ENCODE measurements around the gene COL4A4. TPM values are rescaled to one million over a fixed set of nuclear protein-coding genes. Genes with fewer than 3 reads are reported as not detected.
A peak's percentile ranks its signal among the peaks of the same experiment; 100 is the strongest.

COL4A4 gene
- total RNA-seq, 6 experiments from 2014 or later, result 0.02 to 0.11 (median 0.03) TPM; not detected in 3

- peaks cover 25% of the 10 kb centered on the region for H3K4me1 Mint-ChIP-seq (ENCODE audit: low read depth)
- no peak overlapping the region for H3K27ac Mint-ChIP-seq
- no peak overlapping the region for H3K4me3 Mint-ChIP-seq
- peaks cover 4% of the 10 kb centered on the region for H3K27me3 Mint-ChIP-seq (ENCODE audit: insufficient read depth)
- DNase-seq, result no peak
- peaks cover 19% of the 10 kb centered on the region for H3K36me3 Mint-ChIP-seq (ENCODE audit: low read depth)
- peaks cover 15% of the 10 kb centered on the region for H3K9me3 Mint-ChIP-seq
- TF ChIP-seq CTCF (IDR thresholded peaks at IDR 0.05), result no peak
Measured at GRCh38 chr2:227013881-227014280, 150.1 kb downstream of the COL4A4 start.

- TF ChIP-seq CTCF (IDR thresholded peaks at IDR 0.05), result no peak
- Mint-ChIP-seq H3K36me3 (ENCODE audit: low read depth) (peaks cover 19% of the 10 kb centered on the region), H3K4me1 (ENCODE audit: low read depth) (peaks cover 25% of the 10 kb centered on the region), H3K27me3 (ENCODE audit: insufficient read depth) (peaks cover 1% of the 10 kb centered on the region), H3K27ac (no peak overlapping the region), H3K4me3 (no peak overlapping the region), H3K9me3 (peaks cover 15% of the 10 kb centered on the region)
- DNase-seq, result no peak
Measured at GRCh38 chr2:227013330-227013729, 150.7 kb downstream of the COL4A4 start.

DNA sequence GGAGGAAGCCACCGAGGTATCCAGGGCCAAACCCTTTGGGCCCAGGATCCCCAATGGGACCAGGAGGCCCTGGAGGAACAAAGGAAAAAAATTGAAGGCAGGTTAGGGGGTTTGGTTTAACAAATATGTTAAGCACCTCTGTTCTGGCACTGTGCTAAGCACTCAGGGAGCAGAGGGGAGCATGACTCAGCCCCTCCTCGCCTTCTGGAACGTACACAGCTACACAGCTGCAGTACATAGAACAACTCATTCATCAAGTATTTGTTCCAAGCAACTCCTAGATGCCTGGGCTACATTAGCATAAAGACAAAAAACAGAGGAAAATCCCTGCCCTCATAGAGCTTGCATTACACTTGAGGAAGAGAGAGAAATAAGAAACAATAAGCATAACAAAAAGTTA lies 153.6 kb downstream of the COL4A4 start:
- no peak for TF ChIP-seq CTCF (IDR thresholded peaks at IDR 0.05)
- no peak overlapping the region for H3K27ac Mint-ChIP-seq

DNA sequence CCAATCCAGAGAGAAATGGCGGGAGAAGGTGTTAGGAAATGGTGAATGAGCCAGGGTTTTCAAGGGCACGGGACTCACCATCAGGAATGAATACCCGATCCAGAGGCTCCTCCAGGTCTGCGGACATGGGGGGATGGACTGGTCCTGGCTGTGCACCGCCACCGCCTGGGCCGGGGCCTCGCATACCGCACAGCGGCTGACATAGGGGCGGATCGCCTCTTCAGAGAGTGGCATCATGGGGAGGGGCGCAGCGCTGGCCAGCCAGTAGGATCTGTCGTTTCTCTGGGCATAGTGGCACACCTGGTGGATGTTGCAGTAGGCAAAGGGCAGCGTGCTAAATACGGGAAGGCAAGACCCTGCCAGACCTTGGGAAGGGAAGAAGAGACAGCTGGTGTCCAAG lies 156.1 kb downstream of the COL4A4 start:
- Mint-ChIP-seq H3K9me3 (peaks cover 15% of the 10 kb centered on the region), H3K27ac (no peak overlapping the region), H3K4me1 (ENCODE audit: low read depth) (peaks cover 7% of the 10 kb centered on the region; the same call in 1 of the 2 replicates), H3K27me3 (ENCODE audit: insufficient read depth) (peaks cover 2% of the 10 kb centered on the region; the same call in 1 of the 2 replicates), H3K36me3 (ENCODE audit: low read depth) (peaks cover 19% of the 10 kb centered on the region), H3K4me3 (no peak overlapping the region)
- TF ChIP-seq CTCF (IDR thresholded peaks at IDR 0.05), result no peak
- DNase-seq, result no peak

More for the DNA sequence above, 153.6 kb downstream of the COL4A4 start:
- Mint-ChIP-seq H3K4me1 (ENCODE audit: low read depth) (peaks cover 11% of the 10 kb centered on the region; the same call in 1 of the 2 replicates), H3K4me3 (no peak overlapping the region), H3K9me3 (peaks cover 15% of the 10 kb centered on the region), H3K27me3 (ENCODE audit: insufficient read depth) (no peaks in the 10 kb centered on the region; the same call in 1 of the 2 replicates), H3K36me3 (ENCODE audit: low read depth) (peaks cover 19% of the 10 kb centered on the region)
- DNase-seq, result peak; percentile 18

- Mint-ChIP-seq H3K4me3 (no peak overlapping the region), H3K4me1 (ENCODE audit: low read depth) (peaks cover 7% of the 10 kb centered on the region; the same call in 1 of the 2 replicates), H3K27me3 (ENCODE audit: insufficient read depth) (peaks cover 2% of the 10 kb centered on the region; the same call in 1 of the 2 replicates), H3K27ac (no peak overlapping the region), H3K36me3 (ENCODE audit: low read depth) (peaks cover 17% of the 10 kb centered on the region), H3K9me3 (peaks cover 15% of the 10 kb centered on the region)
- DNase-seq, result no peak
- no peak for TF ChIP-seq CTCF (IDR thresholded peaks at IDR 0.05)
Measured at GRCh38 chr2:227007148-227007547, 156.9 kb downstream of the COL4A4 start.

All from HFFc6 (cell line).